ENCODE data around the gene TDRD12. TPM values are rescaled to one million over a fixed set of nuclear protein-coding genes. Genes with fewer than 3 reads are reported as not detected.

TDRD12 gene
- total RNA-seq, 4 donors from 2014 or later: 2.0 to 5.7 TPM; not detected in 2

GRCh38 chr19:32789429-32789828, 69.9 kb downstream of the TDRD12 start:
- H3K27me3 ChIP-seq: no peaks in the 10 kb centered on the region
- intact Hi-C loops (cut with DNase I; ENCODE audit: low total_unique reads): no loop called here
- H3K4me1 ChIP-seq: no peaks in the 10 kb centered on the region
- TF ChIP-seq CTCF (IDR thresholded peaks at IDR 0.05) (no peak), POLR2A (IDR thresholded peaks at IDR 0.05) (no peak)
- no peak overlapping the region for H3K4me3 ChIP-seq
- no peak overlapping the region for H3K27ac ChIP-seq
- H3K36me3 ChIP-seq: no peaks in the 10 kb centered on the region
- no peaks in the 10 kb centered on the region for H3K9me3 ChIP-seq
- DNase-seq: no peak

GRCh38 chr19:32798201-32798600, 78.6 kb downstream of the TDRD12 start:
- no peaks in the 10 kb centered on the region for H3K27me3 ChIP-seq
- H3K27ac ChIP-seq: no peak overlapping the region
- DNase-seq: no peak
- H3K4me1 ChIP-seq: no peaks in the 10 kb centered on the region
- intact Hi-C loops (cut with DNase I; ENCODE audit: low total_unique reads): no loop called here
- H3K36me3 ChIP-seq: no peaks in the 10 kb centered on the region
- H3K9me3 ChIP-seq: no peaks in the 10 kb centered on the region
- TF ChIP-seq POLR2A (IDR thresholded peaks at IDR 0.05) (no peak), CTCF (IDR thresholded peaks at IDR 0.05) (no peak)
- H3K4me3 ChIP-seq: no peak overlapping the region

GRCh38 chr19:32800191-32800590, 80.6 kb downstream of the TDRD12 start:
- no peaks in the 10 kb centered on the region for H3K36me3 ChIP-seq
- H3K27me3 ChIP-seq: no peaks in the 10 kb centered on the region
- DNase-seq: no peak
- no peak overlapping the region for H3K4me3 ChIP-seq
- TF ChIP-seq POLR2A (IDR thresholded peaks at IDR 0.05) (no peak), CTCF (IDR thresholded peaks at IDR 0.05) (no peak)
- intact Hi-C loops (cut with DNase I; ENCODE audit: low total_unique reads): no loop called here
- H3K9me3 ChIP-seq: no peaks in the 10 kb centered on the region
- no peak overlapping the region for H3K27ac ChIP-seq
- no peaks in the 10 kb centered on the region for H3K4me1 ChIP-seq

GRCh38 chr19:32800754-32801153, 81.2 kb downstream of the TDRD12 start:
- TF ChIP-seq CTCF (IDR thresholded peaks at IDR 0.05): no peak
- TF ChIP-seq POLR2A (IDR thresholded peaks at IDR 0.05): no peak
- no peaks in the 10 kb centered on the region for H3K27me3 ChIP-seq
- intact Hi-C loops (cut with DNase I; ENCODE audit: low total_unique reads): no loop called here
- H3K4me1 ChIP-seq: no peaks in the 10 kb centered on the region
- no peak for DNase-seq
- no peak overlapping the region for H3K4me3 ChIP-seq
- H3K36me3 ChIP-seq: no peaks in the 10 kb centered on the region
- no peaks in the 10 kb centered on the region for H3K9me3 ChIP-seq
- H3K27ac ChIP-seq: no peak overlapping the region

- DNase-seq: no peak
- H3K36me3 ChIP-seq: no peaks in the 10 kb centered on the region
- H3K4me1 ChIP-seq: no peaks in the 10 kb centered on the region
- intact Hi-C loops (cut with DNase I; ENCODE audit: low total_unique reads): no loop called here
- H3K9me3 ChIP-seq: no peaks in the 10 kb centered on the region
- no peak overlapping the region for H3K27ac ChIP-seq
- H3K4me3 ChIP-seq: no peak overlapping the region
- no peaks in the 10 kb centered on the region for H3K27me3 ChIP-seq
- TF ChIP-seq CTCF (IDR thresholded peaks at IDR 0.05): no peak
- no peak for TF ChIP-seq POLR2A (IDR thresholded peaks at IDR 0.05)
These were observed 83.3 kb downstream of the TDRD12 start for GRCh38 chr19:32802840-32803239.
